DND-41 (cell line): Measurements from ENCODE around the gene USP22.

Experiments used
- EZH2 ChIP-seq: IDR thresholded peaks from 3 replicates; pipeline ENCODE4 v1.6.1; 2012; ENCODE audit warnings: borderline replicate concordance, low read depth, mild to moderate bottlenecking, moderate library complexity, low read length, inconsistent platforms; ENCODE audit not compliant: severe bottlenecking
- TF ChIP-seq, protein P1 (sequence below): IDR thresholded peaks from 2 replicates; pipeline ENCODE4 v1.5.1; 2012; ENCODE audit warnings: borderline replicate concordance, low read length, moderate library complexity, mild to moderate bottlenecking; ENCODE audit not compliant: poor library complexity, severe bottlenecking; ENCODE audit errors: extremely low read depth

GRCh38 chr17:21044971-21045370 lies 2.2 kb upstream of the USP22 start:
- TF ChIP-seq, protein P1, sequence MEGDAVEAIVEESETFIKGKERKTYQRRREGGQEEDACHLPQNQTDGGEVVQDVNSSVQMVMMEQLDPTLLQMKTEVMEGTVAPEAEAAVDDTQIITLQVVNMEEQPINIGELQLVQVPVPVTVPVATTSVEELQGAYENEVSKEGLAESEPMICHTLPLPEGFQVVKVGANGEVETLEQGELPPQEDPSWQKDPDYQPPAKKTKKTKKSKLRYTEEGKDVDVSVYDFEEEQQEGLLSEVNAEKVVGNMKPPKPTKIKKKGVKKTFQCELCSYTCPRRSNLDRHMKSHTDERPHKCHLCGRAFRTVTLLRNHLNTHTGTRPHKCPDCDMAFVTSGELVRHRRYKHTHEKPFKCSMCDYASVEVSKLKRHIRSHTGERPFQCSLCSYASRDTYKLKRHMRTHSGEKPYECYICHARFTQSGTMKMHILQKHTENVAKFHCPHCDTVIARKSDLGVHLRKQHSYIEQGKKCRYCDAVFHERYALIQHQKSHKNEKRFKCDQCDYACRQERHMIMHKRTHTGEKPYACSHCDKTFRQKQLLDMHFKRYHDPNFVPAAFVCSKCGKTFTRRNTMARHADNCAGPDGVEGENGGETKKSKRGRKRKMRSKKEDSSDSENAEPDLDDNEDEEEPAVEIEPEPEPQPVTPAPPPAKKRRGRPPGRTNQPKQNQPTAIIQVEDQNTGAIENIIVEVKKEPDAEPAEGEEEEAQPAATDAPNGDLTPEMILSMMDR: no peak
- TF ChIP-seq EZH2: no peak
